Ramos (cell line): ENCODE measurements around the gene PARD3B.

Experiments
- in situ Hi-C: fragments of 300-500 bp; cut with MboI; formaldehyde crosslinking; loops from one replicate; pipeline ENCODE4 v1.14.3; 2022; ENCODE audit warnings: low sequenced_read_pairs; ENCODE audit not compliant: unreplicated experiment

The PARD3B gene

GRCh38 chr2:205593891-205594290 is 1048.6 kb downstream of the PARD3B start:
- in situ Hi-C loops, result no loop called here

GRCh38 chr2:205596581-205596980 is 1051.3 kb downstream of the PARD3B start:
- in situ Hi-C loops, result no loop called here

GRCh38 chr2:205605638-205606304 is 1060.5 kb downstream of the PARD3B start:
- in situ Hi-C loops, result no loop called here

GRCh38 chr2:205607146-205607545 is 1061.9 kb downstream of the PARD3B start:
- in situ Hi-C loops, result no loop called here

GRCh38 chr2:205609113-205609512 is 1063.8 kb downstream of the PARD3B start:
- in situ Hi-C loops, result no loop called here

GRCh38 chr2:205610437-205610836 is 1065.2 kb downstream of the PARD3B start:
- in situ Hi-C loops, result no loop called here

GRCh38 chr2:205612636-205613035 is 1067.4 kb downstream of the PARD3B start:
- in situ Hi-C loops, result no loop called here

- in situ Hi-C loops, result no loop called here
Observed at GRCh38 chr2:205613970-205614559, 1068.8 kb downstream of the PARD3B start.

GRCh38 chr2:205614965-205615364 is 1069.7 kb downstream of the PARD3B start:
- in situ Hi-C loops, result no loop called here

- in situ Hi-C loops, result no loop called here
Observed at GRCh38 chr2:205617905-205618304, 1072.6 kb downstream of the PARD3B start.

GRCh38 chr2:205619600-205619999 is 1074.3 kb downstream of the PARD3B start:
- in situ Hi-C loops, result no loop called here

- in situ Hi-C loops, result no loop called here
Observed at GRCh38 chr2:205627085-205627484, 1081.8 kb downstream of the PARD3B start.

- in situ Hi-C loops, result no loop called here
Observed at GRCh38 chr2:205628422-205628821, 1083.1 kb downstream of the PARD3B start.

GRCh38 chr2:205629091-205629776 is 1084.0 kb downstream of the PARD3B start:
- in situ Hi-C loops, result no loop called here

GRCh38 chr2:205633994-205634393 is 1088.7 kb downstream of the PARD3B start:
- in situ Hi-C loops, result no loop called here

- in situ Hi-C loops, result no loop called here
Observed at GRCh38 chr2:205636549-205637319, 1091.5 kb downstream of the PARD3B start.

GRCh38 chr2:205637320-205637602 is 1092.0 kb downstream of the PARD3B start:
- in situ Hi-C loops, result no loop called here

- in situ Hi-C loops, result no loop called here
Observed at GRCh38 chr2:205637779-205638503, 1092.7 kb downstream of the PARD3B start.

GRCh38 chr2:205640716-205641115 is 1095.4 kb downstream of the PARD3B start:
- in situ Hi-C loops, result no loop called here

GRCh38 chr2:205642599-205643356 is 1097.5 kb downstream of the PARD3B start:
- in situ Hi-C loops, result no loop called here
